K562 (cell line): ENCODE measurements around the gene TAGLN3. TPM values are rescaled to one million over a fixed set of nuclear protein-coding genes. Genes with fewer than 3 reads are reported as not detected.

Experiments used
- ATAC-seq: fragments of 200-7000 bp; cut with Tn5 transposase; 3 replicates; pipeline ENCODE4 v1.9.1; 2020; ENCODE audit warnings: moderate library complexity
- BruUV-seq: library from RNA; stranded (reverse); fragments of 400-500 nt; replicated peaks from 2 replicates; lab custom pipeline; 2021; lab: Mats Ljungman, UMichigan
- CTCF ChIA-PET: fragments of 300-600 bp; formaldehyde crosslinking; extraction: SDS; loops from one replicate; lab custom pipeline; 2021; ENCODE audit warnings: low intra/inter-chr PET ratio; lab: Yijun Ruan, JAX
- POLR2A ChIA-PET: fragments of 300-600, 350-650 bp; sonication (Branson Sonifier 250); formaldehyde crosslinking; extraction: SDS; loops from one replicate; lab custom pipeline; 2021; ENCODE audit warnings: antibody characterized with exemption, inconsistent platforms; lab: Yijun Ruan, JAX
- DNase-seq, 4 experiments: peaks; one replicate each; pipeline versions ENCODE4 v3.0.0 to v3.0.0-alpha.2; 2011 to 2018; ENCODE audit warnings: low spot score in 3 of 4, mixed read lengths in 3 of 4; ENCODE audit errors: extremely low read depth in 1 of 4
- FAIRE-seq: peaks from 2 replicates; lab custom pipeline; 2011; peaks lifted over from hg19 to GRCh38; lab: Jason Lieb, UNC
- H2AFZ ChIP-seq: 2 replicates; pipeline ENCODE4 v1.6.0; 2011; ENCODE audit warnings: low read depth, low read length, control low read depth, inconsistent platforms
- H3K27ac ChIP-seq: fragments of 200-600 bp; 3 replicates; pipeline ENCODE4 v1.8.0; 2011; ENCODE audit warnings: low read depth, mild to moderate bottlenecking, control low read depth, inconsistent platforms, low read length, moderate library complexity, mixed read lengths; ENCODE audit errors: extremely low read depth
- H3K27me3 ChIP-seq, 2 experiments: fragments of 300-600 bp in 1 of 2; 2 replicates in 1 of 2; 3 replicates in 1 of 2; pipeline versions ENCODE4 v1.6.0 to v1.8.0; 2011; ENCODE audit warnings: inconsistent platforms in 2 of 2, low read length in 2 of 2, mild to moderate bottlenecking in 1 of 2, mixed read lengths in 1 of 2, moderate library complexity in 1 of 2; ENCODE audit not compliant: control insufficient read depth in 2 of 2, insufficient read depth in 2 of 2
- H3K36me3 ChIP-seq: fragments of 300-600 bp; 3 replicates; pipeline ENCODE4 v1.8.0; 2011; ENCODE audit warnings: mild to moderate bottlenecking, low read length, inconsistent platforms; ENCODE audit not compliant: control insufficient read depth, insufficient read depth
- H3K4me1 ChIP-seq, 2 experiments: fragments of 200-600 bp in 1 of 2; replicated peaks in 1 of 2; 2 replicates in 1 of 2; 3 replicates in 1 of 2; pipeline versions ENCODE4 v1.5.1 to v1.8.0; 2011; ENCODE audit warnings: inconsistent platforms in 2 of 2, low read length in 2 of 2, mild to moderate bottlenecking in 1 of 2, mixed read lengths in 1 of 2, moderate library complexity in 1 of 2; ENCODE audit not compliant: control insufficient read depth in 2 of 2, insufficient read depth in 2 of 2
- H3K4me2 ChIP-seq: 2 replicates; pipeline ENCODE4 v1.6.1; 2011; ENCODE audit warnings: low read length, control low read depth, inconsistent platforms, mixed read lengths; ENCODE audit not compliant: insufficient read depth
- H3K4me3 ChIP-seq: fragments of 200-600 bp; sonication (generic), shearing (Covaris generic); 2 replicates; pipeline ENCODE4 v1.5.1; 2016; ENCODE audit warnings: control low read depth, inconsistent platforms
- H3K79me2 ChIP-seq: fragments of 200-600 bp; 3 replicates; pipeline ENCODE4 v1.8.0; 2011; ENCODE audit warnings: low read length, inconsistent platforms; ENCODE audit not compliant: control insufficient read depth, insufficient read depth
- H3K9ac ChIP-seq, 2 experiments: 2 replicates each; pipeline versions ENCODE4 v1.6.0 to v1.6.1; 2011; ENCODE audit warnings: low read depth in 2 of 2, low read length in 2 of 2, control low read depth in 1 of 2, inconsistent platforms in 1 of 2, mild to moderate bottlenecking in 1 of 2, mixed read lengths in 1 of 2; ENCODE audit not compliant: insufficient read depth in 1 of 2
- H3K9me1 ChIP-seq: one replicate; pipeline ENCODE4 v1.6.0; 2011; ENCODE audit warnings: inconsistent platforms, mild to moderate bottlenecking, low read length, moderate library complexity; ENCODE audit not compliant: control insufficient read depth, insufficient read depth
- H3K9me3 ChIP-seq: replicated peaks from 2 replicates; pipeline ENCODE4 v1.5.1; 2011; ENCODE audit warnings: low read depth, low read length, inconsistent platforms; ENCODE audit not compliant: control insufficient read depth, insufficient read depth
- H4K20me1 ChIP-seq: replicated peaks from 2 replicates; pipeline ENCODE4 v1.6.1; 2011; ENCODE audit warnings: low read length, inconsistent platforms, mixed read lengths; ENCODE audit not compliant: control insufficient read depth, insufficient read depth
- CREBBP ChIP-seq: IDR thresholded peaks from one replicate; pipeline ENCODE4 v1.6.1; 2012; ENCODE audit warnings: low read depth, mild to moderate bottlenecking, control low read depth, inconsistent platforms, low read length
- HDAC3 ChIP-seq: fragments of 450-650 bp; IDR thresholded peaks from 2 replicates; pipeline ENCODE4 v1.6.1; 2018; ENCODE audit warnings: borderline replicate concordance, mild to moderate bottlenecking, moderate library complexity; ENCODE audit not compliant: partially characterized antibody
- PHF8 ChIP-seq: fragments of 200-600 bp; sonication (generic); IDR thresholded peaks from 2 replicates; pipeline ENCODE4 v1.6.1; 2012; ENCODE audit warnings: mixed run types, mild to moderate bottlenecking, inconsistent platforms, low read length, moderate library complexity, borderline replicate concordance
- POLR2B ChIP-seq: fragments of 450-650 bp; IDR thresholded peaks from 2 replicates; pipeline ENCODE4 v1.6.1; 2018; ENCODE audit warnings: low read depth; ENCODE audit not compliant: partially characterized antibody
- ZNF217 ChIP-seq: sonication (generic); formaldehyde crosslinking; IDR thresholded peaks from 2 replicates; pipeline ENCODE4 v1.8.0; 2022; ENCODE audit warnings: mild to moderate bottlenecking, missing genetic modification reagents
- ZNF282 ChIP-seq: sonication (generic); formaldehyde crosslinking; IDR thresholded peaks from 2 replicates; pipeline ENCODE4 v1.8.1; 2023; ENCODE audit warnings: missing genetic modification reagents
- WGBS: fragments of 100-300 bp; shearing (Covaris generic); methylation state at CpG from one replicate; pipeline ENCODE4 v1.1.6; 2016; ENCODE audit warnings: low coverage, mixed read lengths; ENCODE audit not compliant: insufficient coverage; ENCODE audit errors: missing lambda C conversion rate; 5-methylcytosine and 5-hydroxymethylcytosine counted together
- in situ Hi-C: fragments of 300-500 bp; cut with MboI; formaldehyde crosslinking; loops from 4 replicates; pipeline ENCODE4 v1.15.0; 2018; ENCODE audit warnings: inconsistent platforms, mixed read lengths
- intact Hi-C: fragments of 100-400 bp; cut with micrococcal nuclease; formaldehyde crosslinking; loops from 2 replicates; pipeline ENCODE4 v1.14.2; 2022
- polyA plus RNA-seq, 8 experiments: library from polyadenylated mRNA; depleted of rRNA in 4 of 8; stranded (reverse) in 5 of 8; unstranded in 3 of 8; fragments of >200 nt; fragmentation: Nextera tagmentation in 2 of 8; fragmentation: Illumina TruSeq in 1 of 8; extraction: Ambion mirVana in 2 of 8; extraction: Trizol in 1 of 8; gene quantifications; 2 replicates each; pipeline versions ENCODE4 v1.2.1 to v1.2.3, GENCODE V29; 2011 to 2014; ENCODE audit warnings: inconsistent platforms in 1 of 8, missing spikeins in 1 of 8
- total RNA-seq, 7 experiments: library from RNA; depleted of rRNA in 6 of 7; stranded (reverse); fragments of >200 nt in 6 of 7; fragmentation: Illumina TruSeq in 2 of 7; extraction: Trizol in 2 of 7; gene quantifications; 2 replicates each; pipeline versions ENCODE4 v1.2.1 to v1.2.3, GENCODE V29; 2011 to 2021; ENCODE audit warnings: low replicate concordance in 1 of 7

The TAGLN3 gene
- total and polyA plus RNA-seq, 9 of the 15 experiments (the other 6 are each of a cell fraction or from before 2014, with no cell fraction given), result 0.06 TPM; not detected in 7

DNA sequence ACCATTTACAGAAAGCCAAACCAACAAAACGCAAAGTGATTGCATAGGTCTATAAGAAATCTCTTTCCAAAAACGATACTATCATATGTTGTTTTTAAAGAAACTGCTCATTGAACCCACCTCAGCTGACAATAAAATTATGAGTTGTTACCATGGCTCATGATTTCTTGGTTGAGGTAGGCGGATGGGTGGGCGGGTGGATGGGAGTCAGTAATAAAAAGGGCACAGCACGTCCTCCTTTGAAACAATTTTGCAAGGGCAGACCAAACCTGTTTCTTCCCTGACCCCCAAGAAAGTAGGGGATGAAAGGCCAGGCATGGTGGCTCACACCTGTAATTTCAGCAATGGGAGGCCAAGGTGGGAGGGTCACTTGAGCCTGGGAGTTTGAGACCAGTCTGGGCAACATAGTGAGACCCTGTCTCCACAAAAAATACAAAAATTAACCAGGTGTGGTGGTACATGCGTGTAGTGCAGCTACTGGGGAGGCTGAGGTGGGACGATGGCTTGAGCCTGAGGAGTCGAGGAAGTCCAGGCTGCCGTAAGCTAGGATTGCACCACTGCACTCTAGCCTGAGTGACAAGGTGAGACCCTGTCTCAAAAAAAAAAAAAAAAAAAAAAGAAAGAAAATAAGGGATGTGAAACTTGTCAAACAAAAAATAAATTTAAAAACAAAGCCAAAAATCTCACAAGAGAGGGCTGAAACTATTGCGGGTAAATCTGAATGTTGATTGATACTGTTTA is 17.8 kb upstream of the TAGLN3 start:
- no TSS peak for BruUV-seq
- CTCF ChIA-PET, result no interaction called here
- H3K27ac ChIP-seq, result no peak overlapping the region
- no peak overlapping the region for H2AFZ ChIP-seq
- in situ Hi-C loops (no loop called here), intact Hi-C loops (no loop called here)
- no peaks in the 10 kb centered on the region for H4K20me1 ChIP-seq
- no peaks in the 10 kb centered on the region for H3K9me1 ChIP-seq
- FAIRE-seq (no peak), DNase-seq (no peak), ATAC-seq (no peak)
- WGBS, result 84% methylated on average over 6 of the region's 10 CpGs
- H3K4me2 ChIP-seq, result no peak overlapping the region; the same call in 1 of the 2 replicates
- H3K9me3 ChIP-seq, result no peaks in the 10 kb centered on the region
- no peak overlapping the region for H3K4me3 ChIP-seq
- H3K36me3 ChIP-seq, result peaks cover 12% of the 10 kb centered on the region; the same call in 1 of the 3 replicates
- H3K9ac ChIP-seq, result no peak overlapping the region
- POLR2A ChIA-PET, result interaction anchor here (2.4 kb wide), 1 partner anchor 8 kb away, joined by 10 read pairs; no protein-coding TSS in a partner anchor
- no peaks in the 10 kb centered on the region; a peak in 2 of 5 replicates for H3K4me1 ChIP-seq
- H3K79me2 ChIP-seq, result peaks cover 25% of the 10 kb centered on the region
- TF ChIP-seq PHF8 (no peak), HDAC3 (no peak), POLR2B (no peak), ZNF217 (no peak), ZNF282 (no peak), CREBBP (no peak)
- H3K27me3 ChIP-seq, result no peaks in the 10 kb centered on the region
